ENCODE measurements around the gene ZNHIT6.

- TF ChIP-seq CTCF (IDR thresholded peaks at IDR 0.05) (no peak), POLR2A (IDR thresholded peaks at IDR 0.05) (no peak)
Measured at GRCh38 chr1:85616364-85616705, 91.9 kb downstream of the ZNHIT6 start.

All from testis (tissue), 2 donors.